HG02970 (cell line): ENCODE measurements around the gene GRAMD4.

Source experiments
- ATAC-seq: cut with Tn5 transposase; IDR thresholded peaks from one replicate; pipeline ENCODE4 v1.9.1; 2021; ENCODE audit warnings: mild to moderate bottlenecking, moderate library complexity, moderate number of reproducible peaks; ENCODE audit not compliant: unreplicated experiment, low FRiP score

GRAMD4 gene

GRCh38 chr22:46703171-46703995 lies 83.2 kb downstream of the GRAMD4 start:
- no peak for ATAC-seq

GRCh38 chr22:46703996-46704370 lies 83.8 kb downstream of the GRAMD4 start:
- no peak for ATAC-seq

GRCh38 chr22:46706060-46706459 lies 85.9 kb downstream of the GRAMD4 start:
- no peak for ATAC-seq

- ATAC-seq, result no peak
These were observed 87.1 kb downstream of the GRAMD4 start for GRCh38 chr22:46707305-46707704.

GRCh38 chr22:46707827-46708570 lies 87.8 kb downstream of the GRAMD4 start:
- ATAC-seq, result no peak

GRCh38 chr22:46708766-46709330 lies 88.7 kb downstream of the GRAMD4 start:
- ATAC-seq, result no peak

- no peak for ATAC-seq
These were observed 90.6 kb downstream of the GRAMD4 start for GRCh38 chr22:46710806-46711205.

- no peak for ATAC-seq
These were observed 92.1 kb downstream of the GRAMD4 start for GRCh38 chr22:46712288-46712687.

GRCh38 chr22:46714550-46714949 lies 94.4 kb downstream of the GRAMD4 start:
- no peak for ATAC-seq

- no peak for ATAC-seq
These were observed 99.7 kb downstream of the GRAMD4 start for GRCh38 chr22:46719921-46720320.

GRCh38 chr22:46721501-46722085 lies 101.4 kb downstream of the GRAMD4 start:
- no peak for ATAC-seq

GRCh38 chr22:46723882-46724281 lies 103.7 kb downstream of the GRAMD4 start:
- ATAC-seq, result no peak

GRCh38 chr22:46725096-46725495 lies 104.9 kb downstream of the GRAMD4 start:
- ATAC-seq, result no peak

GRCh38 chr22:46726066-46726985 lies 106.1 kb downstream of the GRAMD4 start:
- ATAC-seq, result no peak

- ATAC-seq, result no peak
These were observed 106.8 kb downstream of the GRAMD4 start for GRCh38 chr22:46726986-46727317.

GRCh38 chr22:46727813-46728364 lies 107.7 kb downstream of the GRAMD4 start:
- ATAC-seq, result no peak

- ATAC-seq, result no peak
These were observed 108.3 kb downstream of the GRAMD4 start for GRCh38 chr22:46728470-46728869.
